ENCODE results near the gene SRSF10.
"Not testable (repeated sequence)": the region's sequence is repeated elsewhere in the genome, so short reads cannot be mapped to it uniquely, and the experiment has no call there.

SRSF10 gene

GRCh38 chr1:23979881-23980727 lies at the start of gene SRSF10:
Gene SRSF10 (minus strand): TSS chr1:23980327. CDS start chr1:23980255, 72 bp downstream.
- peak; percentile 97 for DNase-seq (ENCODE audit: low read depth)

- no peak for DNase-seq (ENCODE audit: low read depth)
Observed at GRCh38 chr1:24027838-24028468, 47.8 kb upstream of the SRSF10 start.

GRCh38 chr1:24022581-24023361 lies 42.6 kb upstream of the SRSF10 start:
- no peak for DNase-seq (ENCODE audit: low read depth)

- no peak for DNase-seq (ENCODE audit: low read depth)
Observed at GRCh38 chr1:24021403-24022266, 41.5 kb upstream of the SRSF10 start.

DNA sequence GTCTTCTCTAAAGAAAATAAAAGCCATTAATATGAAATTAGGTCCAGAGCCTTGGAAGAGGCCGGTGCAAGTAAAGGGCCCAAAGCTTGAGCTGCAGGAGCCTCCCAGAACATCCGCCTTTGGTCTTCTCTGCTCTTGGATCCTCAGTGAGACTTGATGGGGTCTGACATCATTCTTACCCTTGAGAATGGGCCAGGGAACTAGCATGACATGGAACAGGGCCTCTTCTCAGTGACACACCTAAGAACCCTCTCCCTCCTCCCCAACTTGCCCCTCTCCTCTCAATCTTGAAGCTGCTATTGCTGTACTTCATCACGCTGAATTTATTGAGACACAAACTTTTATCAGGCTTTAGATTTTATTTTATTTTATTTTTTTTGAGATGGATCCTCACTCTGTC lies 40.3 kb upstream of the SRSF10 start:
- no peak for DNase-seq (ENCODE audit: low read depth)

GRCh38 chr1:24020025-24020424 lies 39.9 kb upstream of the SRSF10 start:
- DNase-seq (ENCODE audit: low read depth) = no peak

DNA sequence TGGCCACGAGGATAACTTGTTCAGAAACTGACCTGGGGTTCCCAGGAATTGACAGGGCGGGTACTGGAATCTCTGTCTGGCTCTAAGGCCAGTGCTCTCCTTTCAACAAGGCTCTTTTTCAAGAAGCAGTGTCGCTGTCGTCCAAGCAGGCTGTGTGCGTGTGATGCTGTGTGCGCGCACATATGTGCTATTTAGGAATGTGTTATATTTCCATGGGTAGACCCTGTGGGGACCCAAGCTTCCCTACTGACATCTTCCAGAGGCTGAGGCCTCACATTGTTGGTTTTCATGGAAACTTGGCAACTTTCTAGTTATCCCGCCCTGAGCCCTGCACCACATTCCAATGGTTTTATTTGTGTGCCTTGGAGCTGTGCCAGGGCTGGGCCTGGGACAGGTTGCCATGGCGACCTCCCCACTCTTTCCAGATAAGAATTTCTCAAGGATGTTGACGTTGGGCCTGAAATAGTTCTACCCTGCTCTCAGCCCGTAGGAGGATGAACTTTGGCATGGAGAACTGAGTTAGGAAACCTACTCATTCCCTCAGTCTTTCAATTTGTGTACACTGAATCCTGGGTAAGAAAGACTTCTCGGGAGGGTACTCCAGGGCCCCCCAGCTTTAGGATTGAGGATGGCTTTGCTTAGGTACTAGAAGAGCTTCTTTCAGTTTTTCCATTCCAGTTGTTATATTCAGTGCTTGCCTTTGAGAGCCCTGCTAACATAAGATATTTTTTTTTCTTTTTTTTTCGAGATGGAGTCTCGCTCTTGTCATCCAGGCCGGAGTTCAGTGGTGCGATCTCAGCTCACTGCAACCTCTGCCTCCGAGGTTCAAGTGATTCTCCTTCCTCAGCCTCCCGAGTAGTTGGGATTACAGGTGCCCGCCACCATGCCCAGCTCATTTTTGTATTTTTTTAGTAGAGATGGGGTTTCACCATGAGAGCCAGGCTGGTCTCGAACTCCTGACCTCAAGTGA lies 38.8 kb upstream of the SRSF10 start:
- DNase-seq (ENCODE audit: low read depth) = no peak

DNA sequence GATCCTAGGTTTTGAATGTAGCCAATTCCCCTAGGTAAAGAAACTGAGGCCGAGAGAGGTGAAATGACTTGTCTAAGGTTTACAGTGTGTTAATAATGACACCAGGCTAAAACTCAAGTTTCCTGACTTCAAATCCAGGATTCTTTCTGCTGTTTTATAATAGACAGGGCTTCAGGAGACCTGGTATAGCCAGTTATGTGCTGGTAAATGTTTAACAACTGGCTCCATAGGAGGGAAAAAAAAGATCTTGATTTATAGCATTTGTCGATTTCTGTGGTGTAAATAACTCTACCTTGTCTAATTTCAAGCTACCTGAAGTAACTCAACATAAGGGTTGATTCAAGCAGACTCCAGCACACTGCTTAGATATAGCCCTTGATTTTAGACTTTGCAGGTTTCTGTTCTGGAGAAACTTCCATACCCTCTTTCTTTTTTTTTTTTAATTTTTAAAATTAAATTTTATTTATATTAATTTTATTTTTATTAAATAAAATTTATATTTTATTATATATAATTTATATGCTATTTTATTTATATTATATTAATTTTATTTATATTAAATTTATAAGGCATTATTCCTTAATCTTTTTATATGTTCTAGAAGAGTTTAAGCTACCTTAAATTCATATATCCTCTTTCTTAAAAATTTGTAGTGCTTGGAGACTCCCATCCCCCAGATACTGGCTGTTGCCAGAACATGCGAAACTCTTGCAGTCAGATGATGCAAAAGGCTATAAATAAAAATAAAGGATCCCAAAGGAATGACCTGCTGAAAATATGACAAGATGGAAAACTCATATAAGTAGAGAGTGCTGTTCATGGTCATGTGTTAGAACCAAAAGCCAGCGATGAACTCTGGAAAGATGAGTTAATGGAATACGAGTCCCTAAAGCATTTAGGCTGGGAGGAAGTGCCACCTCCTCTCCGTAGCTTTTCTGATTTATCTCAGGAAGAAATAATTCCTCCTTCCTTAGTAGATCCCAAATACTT lies 35.4 kb upstream of the SRSF10 start:
- no peak for DNase-seq (ENCODE audit: low read depth)

DNA sequence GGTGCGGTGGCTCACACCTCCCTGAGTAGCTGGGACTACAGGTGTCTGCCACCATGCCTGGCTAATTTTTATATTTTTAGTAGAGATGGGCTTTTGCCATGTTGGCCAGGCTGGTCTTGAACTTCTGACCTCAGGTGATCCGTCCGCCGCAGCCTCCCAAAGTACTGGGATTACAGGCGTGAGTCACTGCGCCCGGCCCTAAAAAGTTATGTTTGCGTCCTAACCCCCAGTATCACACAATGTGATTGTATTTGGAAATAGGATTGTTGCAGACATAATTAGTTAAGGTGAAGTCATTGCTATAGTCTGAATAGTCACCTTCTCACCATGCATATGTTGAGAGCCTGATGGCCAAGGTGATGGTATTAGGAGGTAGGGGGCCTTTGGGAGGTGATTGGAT lies 32.8 kb upstream of the SRSF10 start:
- DNase-seq (ENCODE audit: low read depth) = not testable (repeated sequence)

GRCh38 chr1:24010650-24011049 lies 30.5 kb upstream of the SRSF10 start:
- no peak for DNase-seq (ENCODE audit: low read depth)

DNA sequence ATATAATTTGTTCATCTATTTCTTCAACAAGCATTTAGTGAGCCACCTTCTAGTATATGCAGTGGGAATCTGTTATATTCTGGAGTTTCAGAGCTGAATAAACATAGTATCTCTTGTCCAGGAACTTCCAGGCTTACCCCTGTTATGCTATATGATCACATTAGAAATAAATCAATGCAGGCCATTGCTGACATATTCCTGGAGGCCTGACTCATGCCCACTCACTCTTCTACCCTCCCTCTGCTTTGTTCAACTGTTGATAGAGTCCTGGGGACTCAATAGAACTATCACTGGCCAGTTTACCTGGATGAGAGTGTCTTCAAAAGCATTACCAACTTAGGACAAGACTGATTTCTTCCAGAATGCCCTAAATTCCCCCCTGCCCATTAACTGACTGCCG lies 29.3 kb upstream of the SRSF10 start:
- DNase-seq (ENCODE audit: low read depth) = no peak

- DNase-seq (ENCODE audit: low read depth) = not testable (repeated sequence)
Observed at GRCh38 chr1:24008574-24009184, 28.6 kb upstream of the SRSF10 start.

DNA sequence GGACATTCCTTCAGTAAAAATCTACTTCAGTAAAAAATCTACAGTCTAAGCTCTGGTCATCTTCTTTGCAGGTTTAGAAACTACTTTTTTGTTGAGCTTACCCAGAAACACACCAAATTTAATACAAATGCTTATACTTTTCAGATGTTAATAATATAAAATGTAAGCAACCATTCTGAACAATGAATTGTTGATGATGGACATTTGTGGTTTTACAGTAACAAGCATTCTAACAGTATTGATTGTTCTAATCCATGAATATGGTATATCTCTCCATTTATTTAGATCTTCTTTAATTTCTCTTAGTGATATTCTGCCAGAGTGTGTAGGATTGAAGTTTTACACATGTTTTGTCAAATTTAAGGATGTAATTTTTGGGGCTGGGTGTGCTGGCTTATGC lies 27.0 kb upstream of the SRSF10 start:
- no peak for DNase-seq (ENCODE audit: low read depth)

GRCh38 chr1:24005163-24005562 lies 25.0 kb upstream of the SRSF10 start:
- no peak for DNase-seq (ENCODE audit: low read depth)

GRCh38 chr1:24004132-24004531 lies 24.0 kb upstream of the SRSF10 start:
- no peak for DNase-seq (ENCODE audit: low read depth)

- no peak for DNase-seq (ENCODE audit: low read depth)
Observed at GRCh38 chr1:24003331-24003972, 23.3 kb upstream of the SRSF10 start.

DNA sequence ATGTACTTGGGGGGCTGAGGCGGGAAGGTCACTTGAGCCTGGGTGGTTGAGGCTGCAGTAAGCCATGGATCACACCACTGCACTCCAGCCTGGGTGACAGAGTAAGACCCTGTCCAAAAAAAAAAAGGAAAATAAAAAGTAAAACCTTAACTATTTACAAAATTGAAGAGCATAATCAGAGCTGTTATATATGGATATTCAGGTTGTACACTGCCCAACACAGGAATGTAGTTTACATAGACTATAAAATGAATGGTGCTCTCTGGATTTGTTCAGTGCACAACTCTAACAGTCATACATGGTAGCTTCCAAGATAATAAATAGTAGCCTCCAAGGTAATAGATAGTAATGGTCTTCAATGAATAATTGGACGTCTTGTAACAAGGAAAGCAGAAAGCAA lies 22.6 kb upstream of the SRSF10 start:
- no peak for DNase-seq (ENCODE audit: low read depth)

- no peak for DNase-seq (ENCODE audit: low read depth)
Observed at GRCh38 chr1:23999156-23999671, 19.1 kb upstream of the SRSF10 start.

All from activated T-cell treated with anti-CD3 and anti-CD28 coated beads for 24 hours (primary cell).